Endodermal cell (in vitro differentiated cells): Measurements from ENCODE around the gene ZBTB20. TPM values are rescaled to one million over a fixed set of nuclear protein-coding genes. Genes with fewer than 3 reads are reported as not detected.
A peak's percentile ranks its signal among the peaks of the same experiment; 100 is the strongest.

ENCODE experiments used
- DNase-seq: peaks from one replicate; pipeline ENCODE4 v3.0.0-alpha.2; 2017
- H3K27ac ChIP-seq: 2 replicates; pipeline ENCODE4 v1.5.1; 2013; ENCODE audit warnings: mild to moderate bottlenecking, low read depth, low read length, moderate library complexity
- H3K27me3 ChIP-seq: 2 replicates; pipeline ENCODE4 v1.6.1; 2013; ENCODE audit warnings: mild to moderate bottlenecking, low read length, moderate library complexity; ENCODE audit not compliant: insufficient read depth, control insufficient read depth, poor library complexity, severe bottlenecking
- H3K36me3 ChIP-seq: 2 replicates; pipeline ENCODE4 v1.7.0; 2013; ENCODE audit warnings: mild to moderate bottlenecking, low read length, moderate library complexity; ENCODE audit not compliant: control insufficient read depth, insufficient read depth
- H3K4me1 ChIP-seq: one replicate; pipeline ENCODE4 v1.7.0; 2013; ENCODE audit warnings: low read length; ENCODE audit not compliant: control insufficient read depth, insufficient read depth
- H3K4me3 ChIP-seq: 2 replicates; pipeline ENCODE4 v1.5.1; 2013; ENCODE audit warnings: mild to moderate bottlenecking, low read length, moderate library complexity
- H3K9ac ChIP-seq: 2 replicates; pipeline ENCODE4 v1.6.1; 2013; ENCODE audit warnings: mild to moderate bottlenecking, low read length, moderate library complexity; ENCODE audit not compliant: poor library complexity, severe bottlenecking; ENCODE audit errors: extremely low read depth
- H3K9me3 ChIP-seq: 2 replicates; pipeline ENCODE4 v1.6.1; 2013; ENCODE audit warnings: mild to moderate bottlenecking, low read length, moderate library complexity; ENCODE audit not compliant: control insufficient read depth
- H3K27ac Mint-ChIP-seq: 2 replicates; pipeline ENCODE4 v1.8.0; 2020; ENCODE audit warnings: mixed read lengths
- H3K27me3 Mint-ChIP-seq: 2 replicates; pipeline ENCODE4 v1.8.0; 2021; ENCODE audit warnings: mild to moderate bottlenecking, mixed read lengths; ENCODE audit not compliant: insufficient read depth
- H3K36me3 Mint-ChIP-seq: 2 replicates; pipeline ENCODE4 v1.8.0; 2020; ENCODE audit warnings: low read depth, mixed read lengths
- H3K4me1 Mint-ChIP-seq: 2 replicates; pipeline ENCODE4 v1.8.0; 2020; ENCODE audit warnings: mixed read lengths
- H3K4me3 Mint-ChIP-seq: 2 replicates; pipeline ENCODE4 v1.8.0; 2020; ENCODE audit warnings: mild to moderate bottlenecking, moderate library complexity, mixed read lengths
- H3K9me3 Mint-ChIP-seq: 2 replicates; pipeline ENCODE4 v1.8.0; 2020; ENCODE audit warnings: mild to moderate bottlenecking, mixed read lengths
- CTCF ChIP-seq: fragments of 200-600 bp; sonication (generic); conservative IDR thresholded peaks from 2 replicates; pipeline ENCODE4 v1.5.0; 2021; ENCODE audit warnings: antibody characterized with exemption, mild to moderate bottlenecking
- WGBS, 2 experiments: methylation state at CpG; one replicate each; pipeline versions ENCODE4 v1.1.5 to v1.1.7; 2013; ENCODE audit warnings: missing lambda C conversion rate in 2 of 2, mixed read lengths in 1 of 2; ENCODE audit not compliant: insufficient coverage in 1 of 2, insufficient read length in 1 of 2; 5-methylcytosine and 5-hydroxymethylcytosine counted together
- total RNA-seq, 2 donors: library from RNA; stranded (reverse); fragmentation: NEBNext Ultra II Directional in 1 of 2; extraction: Animal tissue kit (Norgen Biotek cat#: 25700) in 1 of 2; gene quantifications; 2 replicates in 1 of 2; 3 replicates in 1 of 2; pipeline ENCODE4 v1.2.1, GENCODE V29; 2021

The ZBTB20 gene
- total RNA-seq, 2 donors from 2014 or later: 1.6 to 2.9 TPM

GRCh38 chr3:114498539-114499370 is 648.3 kb downstream of the ZBTB20 start:
- H3K36me3 Mint-ChIP-seq: no peaks in the 10 kb centered on the region
- H3K4me3 Mint-ChIP-seq: no peak overlapping the region
- H3K4me1 ChIP-seq: no peaks in the 10 kb centered on the region
- no peaks in the 10 kb centered on the region for H3K36me3 ChIP-seq
- no peaks in the 10 kb centered on the region for H3K27me3 ChIP-seq
- H3K9me3 Mint-ChIP-seq: no peaks in the 10 kb centered on the region
- no peaks in the 10 kb centered on the region for H3K4me1 Mint-ChIP-seq
- no peak for TF ChIP-seq CTCF
- H3K27ac Mint-ChIP-seq: no peak overlapping the region
- no peak for DNase-seq
- WGBS, 2 experiments: 84 to 89% methylated on average over 7 to 8 of the region's 8 CpGs
- H3K9me3 ChIP-seq: no peaks in the 10 kb centered on the region
- H3K9ac ChIP-seq: no peak overlapping the region
- no peaks in the 10 kb centered on the region for H3K27me3 Mint-ChIP-seq
- no peak overlapping the region for H3K4me3 ChIP-seq
- H3K27ac ChIP-seq: peak overlapping the region; percentile 27

GRCh38 chr3:114496874-114497273 is 650.2 kb downstream of the ZBTB20 start:
- Histone ChIP-seq H3K9me3 (no peaks in the 10 kb centered on the region), H3K4me3 (no peak overlapping the region), H3K4me1 (no peaks in the 10 kb centered on the region), H3K27ac (no peak overlapping the region), H3K36me3 (no peaks in the 10 kb centered on the region), H3K27me3 (no peaks in the 10 kb centered on the region), H3K9ac (no peak overlapping the region)
- Mint-ChIP-seq H3K27me3 (no peaks in the 10 kb centered on the region), H3K36me3 (no peaks in the 10 kb centered on the region), H3K27ac (no peak overlapping the region), H3K4me1 (no peaks in the 10 kb centered on the region), H3K4me3 (no peak overlapping the region), H3K9me3 (no peaks in the 10 kb centered on the region)
- DNase-seq: no peak
- TF ChIP-seq CTCF: no peak
- 94% methylated on average over 2 of the region's 2 CpGs; no CpG with 5 or more reads in 1 of the 2 experiments for WGBS, 2 experiments

GRCh38 chr3:114496466-114496865 is 650.6 kb downstream of the ZBTB20 start:
- H3K4me1 Mint-ChIP-seq: no peaks in the 10 kb centered on the region

More at GRCh38 chr3:114496466-114496865, 650.6 kb downstream of the ZBTB20 start:
- no peak overlapping the region for H3K9ac ChIP-seq
- H3K9me3 ChIP-seq: no peaks in the 10 kb centered on the region
- no peak for TF ChIP-seq CTCF
- no peaks in the 10 kb centered on the region for H3K27me3 ChIP-seq
- no peak for DNase-seq
- Mint-ChIP-seq H3K36me3 (no peaks in the 10 kb centered on the region), H3K27me3 (no peaks in the 10 kb centered on the region), H3K4me3 (no peak overlapping the region), H3K27ac (no peak overlapping the region), H3K9me3 (no peaks in the 10 kb centered on the region)
- 90 to 100% methylated on average over 2 to 3 of the region's 3 CpGs for WGBS, 2 experiments
- H3K36me3 ChIP-seq: no peaks in the 10 kb centered on the region
- no peak overlapping the region for H3K4me3 ChIP-seq
- H3K27ac ChIP-seq: no peak overlapping the region
- no peaks in the 10 kb centered on the region for H3K4me1 ChIP-seq
